Gastroesophageal sphincter (tissue), 3 donors: Measurements from ENCODE around the gene MAP2K1.

ENCODE experiments used
- CTCF ChIP-seq, 4 experiments: fragments of 200-600 bp in 2 of 4; fragments of 450-650 bp in 2 of 4; sonication (generic) in 1 of 4; IDR thresholded peaks; one replicate each; pipeline ENCODE4 v1.5.1; 2017 to 2019; ENCODE audit warnings: antibody characterized with exemption in 4 of 4, mild to moderate bottlenecking in 2 of 4, moderate library complexity in 2 of 4
- EP300 ChIP-seq: sonication (generic); formaldehyde crosslinking; IDR thresholded peaks from one replicate; pipeline ENCODE4 v1.6.1; 2017; ENCODE audit warnings: antibody characterized with exemption, mild to moderate bottlenecking
- POLR2A ChIP-seq, 2 donors: fragments of 450-650 bp; IDR thresholded peaks; one replicate each; pipeline ENCODE4 v1.6.1; 2017; ENCODE audit warnings: antibody characterized with exemption in 2 of 2, mild to moderate bottlenecking in 2 of 2, moderate library complexity in 1 of 2
- POLR2AphosphoS5 ChIP-seq: sonication (generic); formaldehyde crosslinking; IDR thresholded peaks from one replicate; pipeline ENCODE4 v1.6.1; 2017; ENCODE audit warnings: antibody characterized with exemption

- TF ChIP-seq CTCF (IDR thresholded peaks at IDR 0.05), result no peak
- no peak for TF ChIP-seq EP300
- no peak for TF ChIP-seq POLR2AphosphoS5
- TF ChIP-seq POLR2A (IDR thresholded peaks at IDR 0.05), result no peak
Measured at GRCh38 chr15:66430627-66431255, 44.0 kb downstream of the MAP2K1 start.
